Immature natural killer cell (primary cell): Measurements from ENCODE around the gene CROCC. TPM values are rescaled to one million over a fixed set of nuclear protein-coding genes. Genes with fewer than 3 reads are reported as not detected.
"Not testable (repeated sequence)": the region's sequence is repeated elsewhere in the genome, so short reads cannot be mapped to it uniquely, and the experiment has no call there.

Experiments used
- DNase-seq, 3 donors: peaks; one replicate each; pipeline ENCODE4 v3.0.0; 2022; ENCODE audit warnings: mixed read lengths in 1 of 3
- H3K27ac Mint-ChIP-seq, 6 donors: one replicate each; pipeline ENCODE4 v1.8.0; 2020; ENCODE audit warnings: mixed read lengths in 6 of 6, mild to moderate bottlenecking in 5 of 6, inconsistent platforms in 4 of 6, moderate library complexity in 3 of 6
- H3K27me3 Mint-ChIP-seq, 3 donors: one replicate each; pipeline ENCODE4 v1.8.0; 2020 to 2021; ENCODE audit warnings: low read depth in 3 of 3, mild to moderate bottlenecking in 3 of 3, mixed read lengths in 3 of 3, moderate library complexity in 3 of 3, inconsistent platforms in 1 of 3
- H3K36me3 Mint-ChIP-seq, 3 donors: one replicate each; pipeline ENCODE4 v1.8.0; 2020; ENCODE audit warnings: mixed read lengths in 3 of 3, inconsistent platforms in 2 of 3, mild to moderate bottlenecking in 2 of 3
- H3K4me1 Mint-ChIP-seq, 2 donors: one replicate each; pipeline ENCODE4 v1.8.0; 2020; ENCODE audit warnings: inconsistent platforms in 2 of 2, mild to moderate bottlenecking in 2 of 2, mixed read lengths in 2 of 2, moderate library complexity in 1 of 2
- H3K4me3 Mint-ChIP-seq, 5 donors: one replicate each; pipeline ENCODE4 v1.8.0; 2020; ENCODE audit warnings: mild to moderate bottlenecking in 5 of 5, mixed read lengths in 5 of 5, inconsistent platforms in 3 of 5, moderate library complexity in 3 of 5
- H3K9me3 Mint-ChIP-seq, 6 donors: one replicate each; pipeline ENCODE4 v1.8.0; 2020; ENCODE audit warnings: mild to moderate bottlenecking in 6 of 6, mixed read lengths in 6 of 6, inconsistent platforms in 4 of 6, moderate library complexity in 3 of 6
- polyA plus RNA-seq, 3 donors: library from polyadenylated mRNA; unstranded; fragments of 300-500 nt; fragmentation: Illumina TruSeq; gene quantifications; one replicate each; pipeline ENCODE4 v1.2.3, GENCODE V29; 2021

The CROCC gene
- polyA plus RNA-seq, 3 donors from 2014 or later, result 0.35 to 6.5 (median 5.4) TPM

DNA sequence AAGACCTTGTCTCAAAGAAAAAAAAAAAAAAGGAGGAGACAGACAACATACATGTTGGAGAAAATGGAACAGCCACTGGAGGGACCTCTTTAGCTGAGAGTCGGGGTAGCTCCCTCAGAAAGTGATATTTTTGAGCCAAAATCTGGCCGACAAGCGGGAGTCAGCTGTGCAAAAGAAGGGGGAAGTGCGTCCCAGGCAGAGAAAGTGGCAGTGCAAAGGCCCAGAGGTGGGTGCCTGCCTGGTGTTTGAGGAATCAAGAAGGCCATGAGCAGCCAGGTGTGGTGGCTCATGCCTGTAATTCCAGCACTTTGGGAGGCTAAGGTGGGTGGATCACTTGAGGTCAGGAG lies 6.1 kb upstream of the CROCC start:
- H3K27me3 Mint-ChIP-seq, result peaks cover 0 to 3% (median 2%) of the 10 kb centered on the region in 3 donors
- no peak for DNase-seq
- no peaks in the 10 kb centered on the region for H3K36me3 Mint-ChIP-seq
- H3K4me1 Mint-ChIP-seq, result peaks cover 24 to 33% of the 10 kb centered on the region in 2 donors
- H3K9me3 Mint-ChIP-seq, result no peaks in the 10 kb centered on the region
- peak overlapping the region; percentile 73 to 93 (median 86) for H3K4me3 Mint-ChIP-seq
- H3K27ac Mint-ChIP-seq, result peak overlapping the region; percentile 67 to 82 (median 73)

DNA sequence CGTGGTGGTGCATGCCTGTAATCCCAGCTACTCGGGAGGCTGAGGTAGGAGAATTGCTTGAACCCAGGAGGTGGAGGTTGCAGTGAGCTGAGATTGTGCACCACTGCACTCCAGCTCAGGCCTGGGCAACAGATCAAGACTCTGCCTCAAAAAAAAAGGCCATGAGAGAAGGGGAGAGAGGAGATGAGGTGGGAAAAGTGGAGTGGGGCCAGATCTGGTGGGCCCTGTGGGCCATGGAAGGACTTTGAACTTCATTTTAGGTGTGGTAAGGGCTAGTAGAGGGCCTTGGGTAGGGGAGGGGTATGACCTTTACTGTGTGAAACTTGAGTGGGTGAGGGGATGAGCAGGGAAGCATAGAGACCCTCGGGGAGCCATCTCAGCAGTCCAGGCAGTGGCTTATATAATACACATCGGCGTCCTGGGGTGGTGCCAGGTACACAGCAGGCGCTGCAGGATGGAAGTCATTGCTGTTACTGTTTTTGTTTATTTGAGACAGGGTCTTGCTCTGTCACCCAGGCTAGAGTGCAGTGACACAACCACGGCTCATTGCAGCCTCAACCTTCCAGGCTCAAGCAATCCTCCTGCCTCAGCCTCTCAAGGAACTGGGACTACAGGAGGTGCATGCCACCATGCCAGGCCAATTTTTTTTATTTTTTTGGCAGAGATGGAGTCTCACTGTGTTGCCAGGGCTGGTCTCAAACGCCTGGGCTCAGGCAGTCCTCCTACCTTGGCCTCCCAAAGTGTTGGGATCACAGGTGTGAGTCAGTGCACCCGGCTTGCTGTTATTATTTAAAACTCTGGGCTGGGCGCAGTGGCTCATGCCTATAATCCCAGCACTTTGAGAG lies 5.5 kb upstream of the CROCC start:
- H3K9me3 Mint-ChIP-seq, H3K36me3 Mint-ChIP-seq, H3K27me3 Mint-ChIP-seq, DNase-seq: not testable (repeated sequence)
- Mint-ChIP-seq H3K27ac (peak overlapping the region in 4 of 6 donors; percentile 9 to 68 (median 37)), H3K4me3 (peak overlapping the region; percentile 18 to 86 (median 37)), H3K4me1 (peaks cover 29 to 37% of the 10 kb centered on the region in 2 donors)

DNA sequence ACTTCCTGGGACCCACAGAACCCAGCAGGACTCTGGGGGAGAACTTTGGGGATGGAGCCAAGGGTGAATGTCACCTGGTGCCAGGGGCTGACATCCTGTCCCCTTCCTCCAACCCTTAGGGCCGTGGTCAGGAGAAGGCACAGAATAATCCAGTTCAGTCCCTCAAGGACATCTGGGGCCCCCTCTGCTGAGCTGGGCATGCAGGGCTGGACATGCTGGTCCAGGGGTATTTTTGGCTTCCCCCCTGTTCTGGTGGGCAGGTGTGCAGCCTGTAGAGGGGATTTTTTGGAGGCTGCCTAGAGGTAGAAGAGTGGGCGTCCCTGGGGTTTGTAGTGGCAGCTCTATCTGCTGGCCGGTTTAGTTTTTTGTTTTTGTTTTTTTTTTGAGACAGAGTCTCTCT lies 3.4 kb upstream of the CROCC start:
- Mint-ChIP-seq H3K9me3 (no peaks in the 10 kb centered on the region), H3K4me3 (no peak overlapping the region), H3K4me1 (peaks cover 38 to 39% of the 10 kb centered on the region in 2 donors), H3K27me3 (peaks cover 0 to 6% (median 4%) of the 10 kb centered on the region in 3 donors), H3K36me3 (no peaks in the 10 kb centered on the region), H3K27ac (no peak overlapping the region)
- no peak for DNase-seq

DNA sequence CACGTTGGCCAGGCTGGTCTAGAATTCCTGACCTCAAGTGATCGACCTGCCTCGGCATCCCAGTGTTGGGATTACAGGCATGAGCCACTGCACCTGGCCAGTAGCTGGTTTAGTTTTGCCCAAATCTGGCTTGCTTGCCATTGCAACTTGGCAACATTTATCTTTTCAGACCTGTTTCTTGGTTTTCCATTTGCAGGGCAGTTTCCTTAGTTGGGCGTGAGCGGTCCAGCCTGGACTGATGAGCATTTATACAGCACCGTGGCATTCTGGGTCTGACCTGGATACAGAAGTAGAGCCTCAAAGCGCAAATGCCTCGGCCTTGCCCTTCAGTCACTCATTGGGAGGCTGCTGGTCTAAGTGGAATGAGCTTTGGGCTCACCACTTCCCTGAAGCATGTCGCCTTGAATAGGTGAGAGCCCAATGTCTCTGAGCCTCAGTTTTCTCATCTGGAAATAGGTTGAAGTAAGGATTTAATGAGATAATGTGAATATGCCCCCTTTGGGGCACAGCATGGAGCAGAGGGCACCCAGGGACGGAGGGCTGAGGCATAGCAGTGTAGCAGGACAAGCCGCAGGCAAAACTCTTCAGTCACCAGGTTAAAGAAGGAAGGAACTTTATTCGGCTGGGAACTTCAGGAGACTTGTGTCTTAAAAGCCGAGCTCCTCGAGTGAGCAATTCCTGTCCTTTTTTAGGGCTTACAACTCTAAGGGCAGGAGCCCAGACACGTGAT lies 2.6 kb upstream of the CROCC start:
- H3K36me3 Mint-ChIP-seq, H3K27me3 Mint-ChIP-seq, H3K27ac Mint-ChIP-seq, H3K4me3 Mint-ChIP-seq, H3K9me3 Mint-ChIP-seq, DNase-seq: not testable (repeated sequence)
- peaks cover 35% of the 10 kb centered on the region in 2 donors for H3K4me1 Mint-ChIP-seq

DNA sequence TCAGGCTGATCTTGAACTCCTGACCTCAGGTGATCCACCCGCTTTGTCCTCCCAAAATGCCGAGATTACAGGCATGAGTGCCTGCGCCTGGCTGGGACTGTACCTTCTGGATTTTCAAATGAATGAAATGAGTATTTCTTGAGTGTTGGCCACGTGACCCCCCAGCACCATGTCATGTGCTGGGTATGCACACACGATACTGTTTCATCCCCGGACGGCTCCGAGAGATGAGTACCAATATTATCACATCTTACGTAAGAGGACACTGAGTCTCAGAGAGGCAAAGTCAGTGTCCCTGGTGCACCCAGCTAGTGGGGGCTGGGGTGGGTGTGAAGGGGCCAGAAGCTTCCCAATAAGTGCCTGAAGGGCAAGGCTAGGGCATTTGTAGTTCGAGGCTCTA lies 780 bp upstream of the CROCC start:
- Mint-ChIP-seq H3K27ac (no peak overlapping the region), H3K27me3 (peaks cover 0 to 5% (median 4%) of the 10 kb centered on the region in 3 donors), H3K4me1 (peaks cover 21 to 24% of the 10 kb centered on the region in 2 donors), H3K36me3 (no peaks in the 10 kb centered on the region), H3K4me3 (peak overlapping the region in 2 of 5 donors; percentile 2 to 66), H3K9me3 (no peaks in the 10 kb centered on the region)
- DNase-seq, result no peak

DNA sequence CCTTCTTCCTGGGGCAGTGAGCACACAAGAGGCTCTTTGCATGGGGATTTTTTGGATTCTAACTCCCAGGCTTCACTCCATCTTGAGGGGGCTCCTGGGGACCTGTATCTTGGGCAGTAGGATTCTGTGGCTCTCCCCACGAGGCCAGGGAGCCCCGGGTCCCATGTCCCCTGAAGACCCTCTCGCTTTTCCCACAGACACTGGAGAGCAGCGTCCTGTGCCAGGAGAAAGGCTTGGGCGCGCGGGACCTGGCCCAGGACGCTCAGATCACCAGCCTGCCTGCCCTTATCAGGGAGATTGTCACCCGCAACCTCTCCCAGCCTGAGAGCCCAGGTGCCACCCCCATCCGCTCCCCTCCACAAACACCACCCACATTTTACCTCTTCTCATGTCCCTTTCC lies 735 bp downstream of the CROCC start:
- Mint-ChIP-seq H3K4me3 (peak overlapping the region in 4 of 5 donors; percentile 4 to 70 (median 52)), H3K4me1 (peaks cover 21 to 26% of the 10 kb centered on the region in 2 donors), H3K9me3 (no peaks in the 10 kb centered on the region), H3K27ac (no peak overlapping the region), H3K27me3 (peaks cover 0 to 3% (median 2%) of the 10 kb centered on the region in 3 donors), H3K36me3 (no peaks in the 10 kb centered on the region)
- no peak for DNase-seq

DNA sequence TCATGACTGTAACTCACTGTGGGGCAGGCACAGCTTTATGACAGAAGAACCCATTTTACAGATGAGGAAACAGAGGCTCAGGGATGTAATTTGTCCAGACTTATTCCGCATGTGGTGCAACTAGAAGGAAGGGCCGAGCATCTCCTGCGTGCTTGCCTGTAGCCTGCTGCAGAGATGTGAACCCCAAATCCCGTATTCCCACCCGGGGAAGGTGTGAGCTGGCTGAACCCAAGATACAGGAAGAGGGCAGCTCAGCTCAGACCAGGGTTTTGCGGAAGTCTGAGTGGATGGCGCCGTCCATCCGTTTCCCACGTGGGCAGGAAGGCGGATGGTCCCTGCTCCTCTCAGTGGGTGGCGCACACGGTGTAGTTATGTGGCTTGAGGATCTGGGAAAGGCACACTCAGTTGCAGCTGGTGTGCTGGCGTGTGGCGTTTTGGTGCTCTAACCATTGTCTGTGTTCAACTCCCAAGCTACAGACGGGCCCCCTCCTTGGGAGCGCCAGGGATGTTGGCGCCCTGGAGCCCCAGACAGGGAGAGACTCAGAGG lies 1.2 kb downstream of the CROCC start:
- Mint-ChIP-seq H3K27ac (no peak overlapping the region), H3K36me3 (no peaks in the 10 kb centered on the region), H3K4me3 (peak overlapping the region in 2 of 5 donors; percentile 4 to 39), H3K4me1 (peaks cover 21 to 26% of the 10 kb centered on the region in 2 donors), H3K27me3 (peaks cover 0 to 3% (median 2%) of the 10 kb centered on the region in 3 donors), H3K9me3 (no peaks in the 10 kb centered on the region)
- no peak for DNase-seq

DNA sequence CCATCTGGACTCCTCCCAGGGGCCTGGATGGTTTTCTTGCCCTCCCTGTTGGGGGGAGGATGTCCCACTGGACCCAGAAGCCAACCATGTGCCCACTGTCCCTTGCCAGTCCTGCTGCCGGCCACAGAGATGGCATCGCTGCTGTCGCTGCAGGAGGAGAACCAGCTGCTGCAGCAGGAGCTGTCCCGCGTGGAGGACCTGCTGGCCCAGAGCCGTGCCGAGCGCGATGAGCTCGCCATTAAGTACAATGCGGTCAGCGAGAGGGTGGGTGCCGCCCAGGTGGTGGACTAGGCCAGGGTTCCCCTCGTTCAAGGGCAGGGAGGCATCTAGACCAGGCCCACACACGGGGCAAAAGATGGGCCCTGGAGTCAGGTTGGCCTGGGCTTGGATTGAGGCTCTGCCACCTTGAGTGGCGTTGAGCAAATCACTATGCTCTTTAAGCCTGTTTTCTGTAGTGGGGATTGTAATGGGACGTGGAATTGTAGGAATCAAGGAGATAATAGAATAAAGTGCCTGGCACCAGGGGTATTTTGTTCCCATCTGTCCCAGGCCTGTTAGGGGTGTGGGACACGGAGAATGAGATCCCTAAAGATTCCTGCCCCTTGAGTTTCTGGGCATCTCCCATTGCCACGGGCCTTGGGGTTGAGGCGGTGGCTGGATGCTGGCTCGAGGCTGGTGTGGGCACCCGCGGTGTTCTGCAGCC lies 2.6 kb downstream of the CROCC start:
- Mint-ChIP-seq H3K9me3 (no peaks in the 10 kb centered on the region), H3K4me1 (peaks cover 21 to 26% of the 10 kb centered on the region in 2 donors), H3K27me3 (peaks cover 0 to 3% (median 2%) of the 10 kb centered on the region in 3 donors), H3K4me3 (no peak overlapping the region), H3K27ac (no peak overlapping the region), H3K36me3 (no peaks in the 10 kb centered on the region)
- no peak for DNase-seq

DNA sequence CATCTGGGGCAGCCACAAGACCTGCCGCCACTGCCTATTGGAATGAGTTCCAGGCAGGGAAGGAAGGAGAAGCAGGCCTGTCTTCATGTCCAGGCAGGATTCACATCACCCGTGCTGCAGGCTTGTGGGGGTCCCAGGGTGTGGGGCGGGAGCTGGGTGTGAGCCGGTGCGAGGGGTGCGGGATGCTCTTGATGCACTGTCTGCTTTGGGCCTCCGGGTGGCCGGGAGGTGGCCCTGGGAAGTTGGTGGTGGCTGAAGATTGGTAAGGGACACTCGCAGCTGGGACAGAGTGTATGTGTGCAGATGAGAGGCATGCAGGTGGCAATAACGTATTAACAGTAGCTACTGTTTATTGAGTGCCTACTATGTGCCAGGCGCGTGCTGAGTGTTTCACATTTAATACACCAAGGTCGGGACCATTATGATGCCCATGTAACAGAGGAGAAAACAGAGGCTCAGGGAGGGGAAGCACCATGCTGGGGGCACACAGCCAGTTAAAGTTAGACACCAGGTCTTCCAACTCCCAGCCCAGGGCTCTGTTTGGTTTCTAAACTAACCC lies 3.3 kb downstream of the CROCC start:
- no peaks in the 10 kb centered on the region for H3K9me3 Mint-ChIP-seq
- no peak for DNase-seq
- peaks cover 0 to 3% (median 2%) of the 10 kb centered on the region in 3 donors for H3K27me3 Mint-ChIP-seq
- no peak overlapping the region for H3K4me3 Mint-ChIP-seq
- no peaks in the 10 kb centered on the region for H3K36me3 Mint-ChIP-seq
- H3K27ac Mint-ChIP-seq, result no peak overlapping the region
- H3K4me1 Mint-ChIP-seq, result peaks cover 21 to 26% of the 10 kb centered on the region in 2 donors

DNA sequence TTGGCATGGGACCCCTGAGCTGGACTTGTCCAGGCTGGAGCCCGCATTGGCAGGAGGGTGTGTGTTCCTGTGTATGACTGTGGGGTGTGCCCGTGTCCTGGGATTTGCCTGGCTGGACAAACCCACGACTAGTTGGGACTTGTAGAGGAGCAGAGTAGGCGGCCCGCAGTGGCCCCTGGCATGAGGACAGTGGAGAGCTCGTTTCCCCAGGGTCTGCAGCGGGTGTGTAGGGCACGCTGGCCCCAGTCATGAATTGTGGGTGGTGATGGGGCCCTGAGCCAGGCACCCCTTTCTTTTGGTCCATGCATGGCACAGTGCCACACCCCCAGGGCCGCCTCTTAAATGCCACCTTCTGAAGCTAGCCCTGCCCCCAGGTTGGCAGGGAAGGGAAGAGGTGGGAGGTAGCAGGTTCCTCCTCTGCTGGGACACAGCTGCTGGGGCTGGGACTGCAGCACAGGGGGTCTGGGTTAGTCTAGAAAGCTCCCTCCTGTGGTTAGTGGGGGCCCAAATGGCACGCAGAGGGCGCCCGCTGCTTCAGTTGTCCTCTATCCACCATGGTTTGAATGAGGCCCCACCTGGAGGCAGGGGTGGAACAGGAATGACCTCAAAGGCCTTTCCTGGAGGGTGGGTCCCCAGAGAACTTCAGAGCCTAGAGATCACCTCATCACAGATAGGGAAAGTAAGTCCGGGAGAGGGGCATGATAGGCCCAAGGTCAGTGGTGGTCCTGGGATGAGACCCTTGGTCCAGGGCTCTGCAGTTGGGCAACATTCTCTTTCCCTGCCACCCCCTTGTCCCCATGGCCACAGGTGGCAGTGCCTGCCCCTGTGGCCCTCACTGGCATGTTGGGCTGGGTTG lies 4.1 kb downstream of the CROCC start:
- peaks cover 0 to 3% (median 2%) of the 10 kb centered on the region in 3 donors for H3K27me3 Mint-ChIP-seq
- peaks cover 21 to 26% of the 10 kb centered on the region in 2 donors for H3K4me1 Mint-ChIP-seq
- H3K27ac Mint-ChIP-seq, result no peak overlapping the region

DNA sequence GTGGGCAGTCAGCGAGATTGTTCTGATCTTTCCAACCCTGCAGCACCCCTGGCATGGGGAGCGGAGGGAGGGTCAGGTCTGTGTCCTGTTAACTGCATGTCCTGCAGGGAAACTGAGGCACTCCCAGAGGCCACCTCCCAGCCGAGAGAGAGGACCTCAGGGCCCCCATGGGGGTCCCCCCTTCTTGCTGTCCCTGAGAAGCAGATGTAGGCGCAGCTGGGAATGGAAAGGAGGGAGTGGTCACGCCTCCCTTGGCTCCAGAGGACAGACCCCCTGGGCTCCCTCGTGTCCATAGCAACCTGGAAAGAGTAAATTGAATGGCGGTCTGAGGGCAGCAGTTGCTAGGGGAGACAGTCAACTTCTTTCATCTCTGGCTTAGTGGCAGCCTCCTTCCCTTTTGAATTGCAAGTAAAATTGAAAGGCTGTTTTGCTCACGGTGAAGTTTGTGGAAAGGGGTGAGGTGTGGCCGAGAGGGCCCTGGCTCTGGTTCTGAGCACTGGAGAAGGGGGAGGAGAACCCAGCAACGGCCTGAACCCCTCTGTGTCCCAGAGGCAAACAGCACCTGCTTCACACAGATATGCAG lies 4.9 kb downstream of the CROCC start:
- no peak overlapping the region for H3K27ac Mint-ChIP-seq
- no peaks in the 10 kb centered on the region for H3K9me3 Mint-ChIP-seq
- H3K27me3 Mint-ChIP-seq, result peaks cover 0 to 3% (median under 1%) of the 10 kb centered on the region in 3 donors
- H3K36me3 Mint-ChIP-seq, result peaks cover 3 to 9% (median 8%) of the 10 kb centered on the region in 3 donors
- DNase-seq, result no peak
- H3K4me3 Mint-ChIP-seq, result no peak overlapping the region
- peaks cover 14 to 18% of the 10 kb centered on the region in 2 donors for H3K4me1 Mint-ChIP-seq

More for the DNA sequence above, 4.1 kb downstream of the CROCC start:
- no peak for DNase-seq
- H3K9me3 Mint-ChIP-seq, result no peaks in the 10 kb centered on the region
- peaks cover 0 to 3% (median under 1%) of the 10 kb centered on the region in 3 donors for H3K36me3 Mint-ChIP-seq
- H3K4me3 Mint-ChIP-seq, result no peak overlapping the region

DNA sequence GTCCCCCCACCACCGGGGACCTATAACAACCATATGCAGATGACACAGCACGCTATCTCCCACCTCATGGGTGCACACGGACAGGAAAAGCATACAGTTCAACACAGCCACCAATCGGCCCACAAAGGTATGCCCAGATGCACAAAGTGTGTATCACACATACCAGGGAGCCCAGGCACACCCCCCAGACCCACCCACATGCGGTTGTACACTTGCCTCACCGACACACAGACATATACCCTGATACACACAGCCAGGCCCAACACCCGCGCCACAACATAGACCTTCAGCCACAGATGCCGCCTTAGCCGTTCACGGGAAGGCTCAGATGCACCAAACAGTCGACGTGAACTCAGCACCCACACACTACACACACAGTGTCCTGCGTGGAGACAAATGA lies 5.5 kb downstream of the CROCC start:
- no peak for DNase-seq
- peaks cover 7 to 12% of the 10 kb centered on the region in 2 donors for H3K4me1 Mint-ChIP-seq
- H3K27me3 Mint-ChIP-seq, result peaks cover 0 to 2% (median 0%) of the 10 kb centered on the region in 3 donors
- peak overlapping the region in 1 of 5 donors; percentile 16 for H3K4me3 Mint-ChIP-seq
- H3K27ac Mint-ChIP-seq, result peak overlapping the region in 2 of 6 donors; percentile 36 to 56
- no peaks in the 10 kb centered on the region for H3K9me3 Mint-ChIP-seq
- H3K36me3 Mint-ChIP-seq, result peaks cover 4 to 9% (median 9%) of the 10 kb centered on the region in 3 donors
